Skeletal muscle satellite cell (primary cell): Measurements from ENCODE around the gene PDIA2.
"Not testable (repeated sequence)": the region's sequence is repeated elsewhere in the genome, so short reads cannot be mapped to it uniquely, and the experiment has no call there.

Experiments
- H3K27me3 ChIP-seq: 2 replicates; pipeline ENCODE4 v1.7.0; 2013; ENCODE audit warnings: low read length; ENCODE audit not compliant: control insufficient read depth, insufficient read depth
- H3K36me3 ChIP-seq: 2 replicates; pipeline ENCODE4 v1.7.0; 2013; ENCODE audit warnings: mild to moderate bottlenecking, control low read depth, low read length; ENCODE audit not compliant: insufficient read depth
- H3K4me1 ChIP-seq: 2 replicates; pipeline ENCODE4 v1.7.0; 2013; ENCODE audit warnings: low read length; ENCODE audit not compliant: control insufficient read depth, insufficient read depth
- H3K4me2 ChIP-seq: 2 replicates; pipeline ENCODE4 v1.7.0; 2013; ENCODE audit warnings: mild to moderate bottlenecking, low read length
- H3K4me3 ChIP-seq: 2 replicates; pipeline ENCODE4 v1.7.0; 2013; ENCODE audit warnings: low read length
- H3K9ac ChIP-seq: 2 replicates; pipeline ENCODE4 v1.7.0; 2013; ENCODE audit warnings: mild to moderate bottlenecking, low read depth, low read length, moderate library complexity
- H3K9me3 ChIP-seq: replicated peaks from 2 replicates; pipeline ENCODE4 v1.7.0; 2013; ENCODE audit warnings: mild to moderate bottlenecking, control low read depth, low read length

The PDIA2 gene

DNA sequence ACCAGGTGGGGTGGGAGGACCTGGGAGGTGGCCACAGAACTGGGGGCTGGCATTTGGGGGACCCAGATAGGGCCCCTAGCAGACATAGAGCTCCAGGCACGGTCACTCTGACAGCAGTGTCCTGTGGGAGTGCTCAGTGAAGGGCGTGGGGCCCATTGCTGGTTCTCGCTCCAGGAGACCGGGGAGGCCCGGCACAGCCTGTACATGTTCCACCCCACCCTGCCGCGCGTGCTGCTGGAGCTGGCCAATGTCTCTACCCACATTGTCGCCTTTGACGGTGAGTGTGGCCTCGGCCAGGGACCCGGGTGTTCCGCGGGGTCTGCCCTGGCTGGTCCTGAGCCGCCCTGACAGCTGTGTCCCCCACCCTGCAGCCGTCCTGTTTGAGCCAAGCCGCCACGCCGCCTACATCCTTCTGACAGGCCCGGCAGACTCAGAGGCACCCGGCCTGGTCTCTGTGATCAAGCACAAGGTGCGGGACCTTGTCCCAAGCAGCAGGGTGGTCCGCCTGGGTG, 18.5 kb upstream of the PDIA2 start:
- H3K36me3 ChIP-seq, result peaks cover 14% of the 10 kb centered on the region
- H3K9me3 ChIP-seq, result no peaks in the 10 kb centered on the region
- peaks cover 5% of the 10 kb centered on the region for H3K4me1 ChIP-seq
- H3K4me3 ChIP-seq, result no peak overlapping the region
- no peak overlapping the region for H3K4me2 ChIP-seq
- no peak overlapping the region for H3K9ac ChIP-seq
- peaks cover 7% of the 10 kb centered on the region for H3K27me3 ChIP-seq

DNA sequence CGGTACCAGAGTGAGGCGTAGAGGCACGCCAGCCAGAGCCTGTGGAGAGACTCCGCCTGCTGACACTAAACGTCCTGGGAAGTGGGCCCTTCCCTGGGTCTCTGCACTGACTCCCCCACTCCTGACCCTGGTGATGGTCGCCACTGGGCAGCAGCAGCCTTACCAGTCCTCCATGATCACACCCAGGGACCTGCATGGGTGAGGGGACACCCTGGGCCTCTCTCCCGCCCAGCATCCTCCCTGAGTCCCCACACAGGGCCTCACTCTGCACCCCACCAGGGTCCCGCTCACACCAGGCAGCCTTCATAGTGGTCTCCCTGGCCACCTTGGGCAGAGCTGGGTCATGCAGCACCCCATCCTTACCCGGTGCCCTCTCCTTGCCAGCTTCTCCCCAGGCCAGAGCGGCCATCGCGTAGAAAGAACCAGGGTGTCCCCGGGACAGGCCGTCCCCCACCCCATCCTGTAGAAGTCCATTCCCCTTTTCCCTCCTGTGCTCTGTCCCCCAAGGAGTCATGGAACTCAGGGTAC, 17.9 kb upstream of the PDIA2 start:
- no peaks in the 10 kb centered on the region for H3K9me3 ChIP-seq
- H3K36me3 ChIP-seq, result peaks cover 14% of the 10 kb centered on the region
- peaks cover 5% of the 10 kb centered on the region for H3K4me1 ChIP-seq
- H3K27me3 ChIP-seq, result peaks cover 7% of the 10 kb centered on the region
- no peak overlapping the region for H3K4me3 ChIP-seq
- no peak overlapping the region for H3K9ac ChIP-seq
- no peak overlapping the region for H3K4me2 ChIP-seq

DNA sequence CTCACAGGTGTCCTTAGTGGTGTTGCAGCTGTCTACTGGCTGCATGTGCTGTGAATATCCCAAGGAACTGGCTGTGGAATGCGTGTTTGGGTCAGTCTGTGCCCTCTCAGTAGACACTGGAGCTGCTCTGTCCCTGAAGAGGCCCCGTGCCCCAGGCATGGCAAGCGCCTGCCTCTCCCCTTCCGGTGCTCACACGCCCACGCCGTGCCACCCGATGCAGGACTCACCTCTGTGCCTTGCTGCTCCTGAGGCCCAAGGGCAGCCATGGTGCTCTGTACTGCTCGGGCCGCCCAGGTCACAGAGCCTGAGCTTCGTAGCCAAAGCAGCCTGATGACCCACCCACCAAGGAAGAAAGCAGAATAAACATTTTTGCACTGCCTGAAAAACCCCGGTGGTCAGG, 17.3 kb upstream of the PDIA2 start:
- Histone ChIP-seq H3K36me3 (peaks cover 10% of the 10 kb centered on the region), H3K9me3 (no peaks in the 10 kb centered on the region), H3K4me1 (peaks cover 5% of the 10 kb centered on the region), H3K9ac (no peak overlapping the region), H3K4me2 (no peak overlapping the region), H3K4me3 (no peak overlapping the region), H3K27me3 (peaks cover 7% of the 10 kb centered on the region)

DNA sequence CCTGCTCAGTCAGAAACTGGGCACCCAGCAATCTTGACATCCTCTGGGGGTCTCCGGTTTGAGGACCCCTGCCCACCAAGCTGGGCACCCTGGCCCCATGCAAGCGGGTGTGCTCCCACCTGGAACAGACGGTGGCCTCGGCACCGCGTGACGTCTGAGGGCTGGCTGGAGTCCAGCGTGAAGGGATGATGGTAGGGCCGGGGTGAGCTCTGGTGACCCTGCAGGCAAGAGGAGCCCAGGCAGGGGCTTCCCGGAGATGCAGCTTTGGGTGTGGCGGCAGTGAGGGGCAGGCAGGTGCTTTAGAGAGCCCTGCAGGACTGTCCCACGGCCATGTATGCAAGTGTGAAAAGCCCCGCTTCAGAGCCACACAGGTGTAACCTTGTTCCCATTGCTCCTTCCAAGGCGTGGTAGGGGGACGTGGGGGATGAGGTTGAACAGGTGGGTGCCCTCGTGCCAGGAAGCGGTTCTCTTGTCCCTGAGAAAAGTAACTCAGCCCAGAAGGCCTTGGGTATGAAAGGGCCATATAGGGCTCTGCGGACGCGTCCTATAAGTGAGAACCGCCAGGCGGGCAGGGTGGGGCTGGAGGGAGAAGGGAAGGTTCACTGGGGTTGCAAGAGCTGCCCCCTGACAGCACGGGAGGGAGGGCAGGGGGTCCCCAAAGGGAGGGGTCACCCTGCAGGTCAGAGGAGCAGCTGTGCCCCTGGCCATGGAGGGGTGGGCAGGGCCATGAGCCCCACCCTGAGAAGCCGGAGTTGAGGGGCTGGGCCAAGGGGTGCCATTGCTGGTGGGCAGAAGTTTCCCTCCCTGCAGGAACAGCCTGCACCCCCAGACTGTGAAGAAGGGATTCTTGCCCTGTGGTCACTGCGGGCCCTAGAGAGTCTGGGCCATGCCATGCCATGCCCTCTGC, 16.5 kb upstream of the PDIA2 start:
- Histone ChIP-seq H3K36me3 (peaks cover 9% of the 10 kb centered on the region), H3K4me1 (peaks cover 5% of the 10 kb centered on the region), H3K27me3 (peaks cover 7% of the 10 kb centered on the region), H3K4me2 (no peak overlapping the region), H3K9ac (no peak overlapping the region), H3K4me3 (no peak overlapping the region), H3K9me3 (no peaks in the 10 kb centered on the region)

DNA sequence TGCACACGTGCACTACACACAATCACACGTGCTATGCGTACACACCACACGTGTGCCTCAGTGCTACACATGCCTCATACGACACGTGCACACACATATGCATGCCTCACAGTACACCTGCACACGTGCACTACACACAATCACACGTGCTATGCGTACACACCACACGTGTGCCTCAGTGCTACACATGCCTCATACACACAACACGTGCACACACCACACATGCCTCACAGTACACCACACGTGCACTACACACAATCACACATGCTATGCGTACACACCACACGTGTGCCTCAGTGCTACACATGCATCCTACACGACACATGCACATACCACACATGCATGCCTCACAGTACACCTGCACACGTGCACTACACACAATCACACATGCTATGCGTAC, 15.4 kb upstream of the PDIA2 start:
- not testable (repeated sequence) for H3K9ac ChIP-seq, H3K4me1 ChIP-seq, H3K4me2 ChIP-seq, H3K9me3 ChIP-seq, H3K4me3 ChIP-seq, H3K27me3 ChIP-seq, H3K36me3 ChIP-seq

DNA sequence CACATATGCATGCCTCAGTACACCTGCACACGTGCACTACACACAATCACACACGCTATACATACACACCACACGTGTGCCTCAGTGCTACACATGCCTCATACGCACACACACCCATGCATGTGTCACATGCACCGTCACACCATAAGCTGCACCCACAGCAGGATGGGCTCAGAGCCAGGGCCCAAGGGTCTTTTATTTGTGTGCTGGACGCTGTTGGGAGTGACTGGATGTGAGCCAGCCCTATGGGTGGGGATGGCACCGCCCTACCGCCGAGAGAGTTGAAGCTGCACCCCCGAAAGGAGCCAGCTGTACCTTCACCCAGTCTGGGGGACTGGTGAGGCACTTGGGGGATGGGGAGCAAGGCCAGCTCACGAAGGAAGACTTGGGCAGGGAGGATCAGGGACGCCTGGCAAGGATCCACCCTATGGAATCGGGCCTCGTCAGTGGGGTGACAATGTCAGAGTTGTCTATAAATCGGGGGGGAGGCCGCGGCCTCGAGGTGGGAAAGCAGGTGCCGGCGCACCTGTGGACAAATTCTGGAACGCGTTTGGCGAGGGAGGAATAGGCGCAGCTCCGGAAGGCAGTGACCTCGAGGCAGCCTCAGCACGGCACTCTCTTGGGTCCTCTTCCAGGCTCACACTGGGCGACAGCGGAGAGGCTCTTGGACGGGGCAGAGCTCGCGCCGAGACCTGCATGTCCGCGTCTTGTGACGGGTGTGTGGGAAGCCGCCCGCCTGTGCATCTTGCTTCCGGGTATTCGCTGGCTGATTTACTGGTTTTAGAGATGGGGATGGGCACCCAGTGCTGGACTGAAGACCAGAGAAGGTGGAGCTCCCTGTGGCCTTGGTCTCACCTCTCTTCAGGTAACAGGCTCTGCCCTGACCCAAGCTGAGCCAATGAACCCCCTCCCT, 14.6 kb upstream of the PDIA2 start:
- Histone ChIP-seq H3K4me3 (no peak overlapping the region), H3K4me2 (no peak overlapping the region), H3K36me3 (peaks cover 6% of the 10 kb centered on the region), H3K27me3 (peaks cover 7% of the 10 kb centered on the region), H3K9ac (no peak overlapping the region), H3K4me1 (peaks cover 5% of the 10 kb centered on the region), H3K9me3 (no peaks in the 10 kb centered on the region)

DNA sequence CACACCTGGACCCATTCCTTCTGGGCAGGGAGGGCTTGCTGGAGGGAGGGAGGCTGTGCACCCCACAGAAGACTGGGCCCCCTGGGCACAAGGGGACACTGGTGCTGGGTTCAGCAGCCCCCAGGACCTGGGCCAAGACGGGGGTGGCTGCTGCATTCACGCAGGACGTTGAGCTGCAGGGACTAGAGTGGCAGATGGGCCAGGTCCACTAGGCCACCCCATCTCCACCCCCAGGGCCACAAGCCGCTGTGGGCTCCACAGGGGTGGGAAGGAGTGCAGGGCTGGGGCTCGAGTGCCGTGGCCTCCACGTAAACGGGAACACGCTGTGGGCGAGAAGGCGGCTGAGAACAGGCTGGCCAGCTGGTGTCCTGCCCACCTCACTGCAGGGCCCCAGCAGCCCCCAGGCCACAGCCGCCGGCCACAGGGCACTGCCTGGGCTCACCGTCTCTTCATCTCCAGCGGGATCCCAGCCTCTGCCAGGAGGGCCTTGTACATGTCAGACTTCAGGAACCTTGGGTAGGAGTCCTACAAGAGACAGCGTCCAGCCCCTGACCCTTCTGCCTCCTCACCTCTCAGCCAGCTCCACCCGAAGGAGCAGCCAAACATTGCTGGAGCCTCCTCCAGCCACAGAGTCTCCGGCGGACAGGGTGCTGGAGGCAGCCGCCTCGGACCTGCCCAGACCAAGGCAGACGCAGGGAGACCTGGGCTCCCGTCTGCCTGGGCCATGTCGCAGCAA, 13.7 kb upstream of the PDIA2 start:
- H3K4me2 ChIP-seq, result no peak overlapping the region
- H3K9ac ChIP-seq, result no peak overlapping the region
- H3K4me3 ChIP-seq, result no peak overlapping the region
- H3K9me3 ChIP-seq, result no peaks in the 10 kb centered on the region
- peaks cover 6% of the 10 kb centered on the region for H3K36me3 ChIP-seq
- H3K27me3 ChIP-seq, result peaks cover 8% of the 10 kb centered on the region
- peaks cover 5% of the 10 kb centered on the region for H3K4me1 ChIP-seq

DNA sequence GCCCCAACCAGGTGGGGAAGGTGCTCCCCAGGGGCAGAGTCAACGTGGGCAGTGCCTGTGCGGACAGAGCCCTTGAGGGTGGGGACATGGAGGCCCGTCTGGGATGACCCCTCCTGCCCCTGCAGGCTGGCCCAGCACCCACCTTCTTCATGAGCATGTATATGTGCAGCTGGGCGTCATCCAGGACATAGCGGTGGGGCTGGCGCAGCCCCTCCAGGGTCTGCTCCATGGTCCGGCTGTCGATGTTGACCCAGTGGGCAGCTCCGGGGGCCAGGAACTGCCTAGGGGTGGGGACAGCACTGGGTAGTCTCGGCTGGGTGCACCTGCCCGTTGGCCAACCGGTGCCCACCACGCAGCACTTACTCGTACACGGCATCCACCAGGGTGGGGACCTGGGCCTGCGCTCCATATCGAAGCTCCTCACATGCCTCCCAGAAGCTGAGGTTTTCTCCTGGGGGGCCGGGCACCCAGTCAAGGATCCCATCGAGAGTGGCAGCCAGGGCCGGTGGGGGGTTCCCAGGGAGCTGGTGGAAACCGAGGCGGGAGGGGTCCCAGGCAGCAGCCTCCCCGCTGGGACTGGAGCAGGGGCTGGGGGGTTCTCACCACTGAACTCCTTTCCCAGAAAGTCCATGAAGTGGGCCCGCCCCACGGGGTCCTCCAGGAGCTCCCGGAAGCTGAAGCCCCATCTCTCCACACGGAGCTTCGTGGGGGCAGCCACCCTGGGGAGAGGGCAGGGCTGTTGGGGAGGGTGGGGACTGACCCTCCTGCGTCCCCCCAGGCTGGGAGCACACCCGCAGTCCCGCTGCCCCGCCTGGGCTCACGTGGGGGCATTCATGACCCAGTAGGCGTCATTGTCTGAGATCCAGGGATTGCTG, 12.3 kb upstream of the PDIA2 start:
- Histone ChIP-seq H3K4me1 (peaks cover 8% of the 10 kb centered on the region), H3K27me3 (peaks cover 19% of the 10 kb centered on the region), H3K4me2 (no peak overlapping the region), H3K9me3 (no peaks in the 10 kb centered on the region), H3K9ac (no peak overlapping the region), H3K4me3 (no peak overlapping the region), H3K36me3 (no peaks in the 10 kb centered on the region)

DNA sequence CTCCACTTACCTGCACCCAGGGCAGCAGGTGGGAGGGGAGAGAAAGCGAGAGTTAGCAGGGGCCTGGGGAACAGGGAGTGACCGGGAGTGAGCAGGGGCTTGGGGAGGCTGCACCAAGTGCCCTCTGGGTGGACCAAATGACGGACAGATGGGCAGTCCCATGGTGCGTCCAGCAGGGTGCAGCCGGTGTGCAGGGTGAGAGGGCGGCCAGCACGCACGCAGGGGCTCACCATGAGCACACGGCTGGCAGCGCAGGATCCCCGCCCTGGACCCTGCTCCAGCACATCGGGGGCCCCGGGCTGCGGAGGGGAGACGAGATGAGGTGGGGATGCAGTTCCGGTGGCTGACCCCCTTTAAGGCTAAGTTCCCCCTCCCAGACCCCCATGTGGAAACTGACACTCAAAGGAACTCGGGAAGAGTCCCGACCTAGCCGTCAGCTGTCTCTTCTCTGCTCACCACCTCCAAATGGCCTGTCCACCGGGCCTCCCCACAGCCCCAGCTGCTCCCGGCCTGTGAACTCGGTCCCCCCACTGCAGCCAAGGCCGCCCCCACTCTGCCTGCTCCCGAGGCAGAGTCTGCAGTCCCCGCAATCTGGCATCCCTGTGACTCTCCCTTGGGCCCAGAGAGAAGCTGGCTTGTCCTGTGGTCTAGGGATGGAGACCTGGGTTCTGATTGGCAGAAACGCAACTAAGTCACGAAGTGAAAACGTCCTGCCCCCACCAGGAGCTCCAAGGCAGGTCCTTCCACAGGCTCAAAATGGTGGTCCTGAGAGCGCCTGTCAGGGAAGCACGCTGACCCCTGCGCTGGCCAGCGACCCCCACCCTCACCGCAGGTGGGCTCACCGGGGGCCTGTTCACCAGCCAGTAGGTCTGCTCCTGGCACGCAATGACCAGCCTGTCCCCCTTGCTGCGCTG, 10.1 kb upstream of the PDIA2 start:
- H3K4me1 ChIP-seq, result peaks cover 4% of the 10 kb centered on the region
- no peak overlapping the region for H3K4me2 ChIP-seq
- H3K9me3 ChIP-seq, result no peaks in the 10 kb centered on the region
- H3K36me3 ChIP-seq, result no peaks in the 10 kb centered on the region
- no peak overlapping the region for H3K9ac ChIP-seq
- H3K27me3 ChIP-seq, result peaks cover 19% of the 10 kb centered on the region
- no peak overlapping the region for H3K4me3 ChIP-seq
